Ectodermal cell (in vitro differentiated cells): Measurements from ENCODE around the gene DR1.

Experiments used
- H3K27ac ChIP-seq: 2 replicates; pipeline ENCODE4 v1.7.0; 2013; ENCODE audit warnings: mild to moderate bottlenecking, low read depth, low read length; ENCODE audit not compliant: insufficient read depth, poor library complexity, severe bottlenecking
- H3K27me3 ChIP-seq: 2 replicates; pipeline ENCODE4 v1.7.0; 2013; ENCODE audit warnings: mild to moderate bottlenecking, low read length; ENCODE audit not compliant: insufficient read depth, control insufficient read depth, poor library complexity, severe bottlenecking
- H3K36me3 ChIP-seq: one replicate; pipeline ENCODE4 v1.7.0; 2013; ENCODE audit warnings: low read length; ENCODE audit not compliant: control insufficient read depth, insufficient read depth
- H3K4me1 ChIP-seq: one replicate; pipeline ENCODE4 v1.7.0; 2013; ENCODE audit warnings: low read length; ENCODE audit not compliant: control insufficient read depth, insufficient read depth
- H3K4me3 ChIP-seq: 2 replicates; pipeline ENCODE4 v1.7.0; 2013; ENCODE audit warnings: low read depth, low read length, control low read depth; ENCODE audit not compliant: insufficient read depth
- H3K9me3 ChIP-seq: 2 replicates; pipeline ENCODE4 v1.7.0; 2013; ENCODE audit warnings: mild to moderate bottlenecking, low read length, moderate library complexity; ENCODE audit not compliant: control insufficient read depth
- WGBS, 2 experiments: methylation state at CpG; one replicate each; pipeline ENCODE4 v1.1.7; 2013; ENCODE audit warnings: missing lambda C conversion rate in 2 of 2; 5-methylcytosine and 5-hydroxymethylcytosine counted together

Gene DR1

GRCh38 chr1:93322349-93322748 is 23.4 kb upstream of the DR1 start:
- no peaks in the 10 kb centered on the region for H3K27me3 ChIP-seq
- no peak overlapping the region for H3K27ac ChIP-seq
- 94 to 100% methylated on average over 3 of the region's 3 CpGs for WGBS, 2 experiments
- no peaks in the 10 kb centered on the region for H3K4me1 ChIP-seq
- peaks cover 3% of the 10 kb centered on the region for H3K9me3 ChIP-seq
- H3K36me3 ChIP-seq = no peaks in the 10 kb centered on the region
- H3K4me3 ChIP-seq = no peak overlapping the region

- Histone ChIP-seq H3K9me3 (peaks cover 3% of the 10 kb centered on the region), H3K4me1 (no peaks in the 10 kb centered on the region), H3K27ac (no peak overlapping the region), H3K4me3 (no peak overlapping the region), H3K36me3 (no peaks in the 10 kb centered on the region), H3K27me3 (no peaks in the 10 kb centered on the region)
- WGBS, 2 experiments = 77 to 84% methylated on average over 3 of the region's 3 CpGs
Measured at GRCh38 chr1:93323185-93323820, 22.4 kb upstream of the DR1 start.

- H3K4me3 ChIP-seq = no peak overlapping the region
- 93 to 95% methylated on average over 5 to 7 of the region's 8 CpGs for WGBS, 2 experiments
- no peaks in the 10 kb centered on the region for H3K36me3 ChIP-seq
- no peaks in the 10 kb centered on the region for H3K27me3 ChIP-seq
- H3K9me3 ChIP-seq = peaks cover 3% of the 10 kb centered on the region
- no peak overlapping the region for H3K27ac ChIP-seq
- no peaks in the 10 kb centered on the region for H3K4me1 ChIP-seq
Measured at GRCh38 chr1:93324486-93325464, 20.9 kb upstream of the DR1 start.

- Histone ChIP-seq H3K4me3 (no peak overlapping the region), H3K27me3 (no peaks in the 10 kb centered on the region), H3K27ac (no peak overlapping the region), H3K4me1 (no peaks in the 10 kb centered on the region), H3K9me3 (no peaks in the 10 kb centered on the region), H3K36me3 (no peaks in the 10 kb centered on the region)
- 84 to 88% methylated on average over 3 of the region's 3 CpGs for WGBS, 2 experiments
Measured at GRCh38 chr1:93328809-93329760, 16.6 kb upstream of the DR1 start.

GRCh38 chr1:93330196-93330595 is 15.5 kb upstream of the DR1 start:
- 92% methylated on average over 1 of the region's 1 CpG for WGBS, 2 experiments
- H3K4me1 ChIP-seq = no peaks in the 10 kb centered on the region
- no peak overlapping the region for H3K27ac ChIP-seq
- H3K27me3 ChIP-seq = no peaks in the 10 kb centered on the region
- no peaks in the 10 kb centered on the region for H3K9me3 ChIP-seq
- H3K4me3 ChIP-seq = no peak overlapping the region
- H3K36me3 ChIP-seq = no peaks in the 10 kb centered on the region

- no peak overlapping the region for H3K4me3 ChIP-seq
- WGBS, 2 experiments = 95 to 96% methylated on average over 3 of the region's 3 CpGs
- H3K27ac ChIP-seq = no peak overlapping the region
- H3K36me3 ChIP-seq = no peaks in the 10 kb centered on the region
- no peaks in the 10 kb centered on the region for H3K4me1 ChIP-seq
- no peaks in the 10 kb centered on the region for H3K9me3 ChIP-seq
- no peaks in the 10 kb centered on the region for H3K27me3 ChIP-seq
Measured at GRCh38 chr1:93330617-93331016, 15.1 kb upstream of the DR1 start.

- no peak overlapping the region for H3K27ac ChIP-seq
- WGBS, 2 experiments = 82% methylated on average over 1 of the region's 2 CpGs
- no peaks in the 10 kb centered on the region for H3K27me3 ChIP-seq
Measured at GRCh38 chr1:93331412-93331811, 14.3 kb upstream of the DR1 start.

GRCh38 chr1:93332368-93332767 is 13.3 kb upstream of the DR1 start:
- 80 to 91% methylated on average over 1 of the region's 1 CpG for WGBS, 2 experiments
- H3K4me1 ChIP-seq = no peaks in the 10 kb centered on the region
- H3K36me3 ChIP-seq = no peaks in the 10 kb centered on the region
- no peak overlapping the region for H3K4me3 ChIP-seq
- no peaks in the 10 kb centered on the region for H3K27me3 ChIP-seq
- no peak overlapping the region for H3K27ac ChIP-seq
- no peaks in the 10 kb centered on the region for H3K9me3 ChIP-seq

More at GRCh38 chr1:93331412-93331811, 14.3 kb upstream of the DR1 start:
- no peaks in the 10 kb centered on the region for H3K36me3 ChIP-seq
- no peaks in the 10 kb centered on the region for H3K9me3 ChIP-seq
- no peak overlapping the region for H3K4me3 ChIP-seq
- no peaks in the 10 kb centered on the region for H3K4me1 ChIP-seq

- WGBS, 2 experiments = 88 to 95% methylated on average over 4 of the region's 5 CpGs
- H3K27ac ChIP-seq = no peak overlapping the region
- no peaks in the 10 kb centered on the region for H3K27me3 ChIP-seq
- H3K9me3 ChIP-seq = no peaks in the 10 kb centered on the region
- peaks cover 14% of the 10 kb centered on the region for H3K36me3 ChIP-seq
- no peak overlapping the region for H3K4me3 ChIP-seq
- H3K4me1 ChIP-seq = no peaks in the 10 kb centered on the region
Measured at GRCh38 chr1:93338387-93339146, 7.1 kb upstream of the DR1 start.
